Activated naive CD8-positive, alpha-beta T cell treated with anti-CD3 and anti-CD28 coated beads for 36 hours (primary cell): Measurements from ENCODE around the gene SSNA1. TPM values are rescaled to one million over a fixed set of nuclear protein-coding genes. Genes with fewer than 3 reads are reported as not detected.
A peak's percentile ranks its signal among the peaks of the same experiment; 100 is the strongest.

ENCODE experiments used
- DNase-seq: peaks from one replicate; pipeline ENCODE4 v3.0.0; 2021
- H3K27ac Mint-ChIP-seq: one replicate; pipeline ENCODE4 v1.8.0; 2022; ENCODE audit warnings: mild to moderate bottlenecking, moderate library complexity, mixed read lengths
- H3K27me3 Mint-ChIP-seq: one replicate; pipeline ENCODE4 v1.8.0; 2022; ENCODE audit warnings: mild to moderate bottlenecking, mixed read lengths
- H3K36me3 Mint-ChIP-seq: one replicate; pipeline ENCODE4 v1.8.0; 2021; ENCODE audit warnings: mild to moderate bottlenecking, mixed read lengths
- H3K4me1 Mint-ChIP-seq: one replicate; pipeline ENCODE4 v1.8.0; 2021; ENCODE audit warnings: mixed read lengths
- H3K4me3 Mint-ChIP-seq: one replicate; pipeline ENCODE4 v1.8.0; 2022; ENCODE audit warnings: mild to moderate bottlenecking, moderate library complexity, mixed read lengths
- H3K9me3 Mint-ChIP-seq: one replicate; pipeline ENCODE4 v1.8.0; 2022; ENCODE audit warnings: mixed read lengths
- total RNA-seq, 2 experiments: library from RNA; stranded (reverse); gene quantifications; one replicate each; pipeline ENCODE4 v1.2.3, GENCODE V29; 2021

Gene SSNA1
- total RNA-seq, 2 experiments from 2014 or later, result 78.1 to 80.1 TPM

DNA sequence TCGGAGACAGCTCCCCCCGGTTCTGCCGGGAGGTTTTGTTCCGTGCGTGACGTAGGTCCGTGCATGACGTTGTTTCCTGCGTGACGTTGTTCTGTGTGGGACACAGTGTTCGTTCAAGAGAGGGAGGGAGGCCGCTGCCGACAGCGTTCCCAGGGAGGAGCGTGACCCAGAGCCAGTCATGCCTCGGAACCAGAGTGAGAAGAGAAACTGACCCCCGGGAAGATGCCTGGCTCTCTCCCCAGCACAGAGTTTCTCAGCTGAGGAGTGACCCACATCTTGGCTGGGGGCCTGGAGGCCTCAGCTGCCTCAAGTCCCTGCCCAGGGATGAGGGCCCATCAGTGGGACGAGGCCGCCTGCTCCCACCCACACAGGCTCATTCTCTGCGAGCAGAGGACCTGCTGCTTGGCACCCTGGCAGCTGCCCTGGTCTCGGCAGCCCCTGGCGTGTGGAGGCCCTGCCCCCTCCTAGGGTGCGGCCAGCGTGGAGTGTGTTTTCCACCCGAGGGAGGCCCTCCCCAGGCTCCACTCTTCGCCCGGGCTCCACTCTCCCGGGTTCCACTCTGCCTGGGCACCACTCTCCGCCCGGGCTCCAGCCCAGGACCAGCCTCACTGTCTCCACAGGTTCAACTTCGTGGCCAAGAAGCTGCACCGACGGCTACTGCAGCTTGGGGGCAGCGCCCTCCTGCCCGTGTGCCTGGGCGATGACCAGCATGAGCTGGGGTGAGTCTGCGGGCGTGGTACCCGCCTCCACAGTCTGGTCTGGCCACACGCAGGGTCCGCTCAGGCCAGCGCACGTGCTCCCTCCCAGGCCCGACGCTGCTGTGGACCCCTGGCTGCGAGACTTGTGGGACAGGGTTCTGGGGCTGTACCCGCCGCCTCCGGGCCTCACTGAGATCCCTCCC is 24.9 kb downstream of the SSNA1 start:
- Mint-ChIP-seq H3K4me3 (no peak overlapping the region), H3K9me3 (no peaks in the 10 kb centered on the region), H3K36me3 (peaks cover 18% of the 10 kb centered on the region), H3K27me3 (no peaks in the 10 kb centered on the region), H3K4me1 (peaks cover 5% of the 10 kb centered on the region), H3K27ac (no peak overlapping the region)
- no peak for DNase-seq

GRCh38 chr9:137214620-137215019 is 26.1 kb downstream of the SSNA1 start:
- Mint-ChIP-seq H3K27ac (no peak overlapping the region), H3K4me3 (no peak overlapping the region), H3K36me3 (peaks cover 12% of the 10 kb centered on the region), H3K4me1 (peaks cover 2% of the 10 kb centered on the region), H3K9me3 (no peaks in the 10 kb centered on the region), H3K27me3 (no peaks in the 10 kb centered on the region)
- no peak for DNase-seq

GRCh38 chr9:137215196-137215986 is 26.9 kb downstream of the SSNA1 start:
- Mint-ChIP-seq H3K27me3 (no peaks in the 10 kb centered on the region), H3K27ac (no peak overlapping the region), H3K4me1 (peaks cover 2% of the 10 kb centered on the region), H3K4me3 (no peak overlapping the region), H3K9me3 (no peaks in the 10 kb centered on the region), H3K36me3 (peaks cover 9% of the 10 kb centered on the region)
- no peak for DNase-seq

DNA sequence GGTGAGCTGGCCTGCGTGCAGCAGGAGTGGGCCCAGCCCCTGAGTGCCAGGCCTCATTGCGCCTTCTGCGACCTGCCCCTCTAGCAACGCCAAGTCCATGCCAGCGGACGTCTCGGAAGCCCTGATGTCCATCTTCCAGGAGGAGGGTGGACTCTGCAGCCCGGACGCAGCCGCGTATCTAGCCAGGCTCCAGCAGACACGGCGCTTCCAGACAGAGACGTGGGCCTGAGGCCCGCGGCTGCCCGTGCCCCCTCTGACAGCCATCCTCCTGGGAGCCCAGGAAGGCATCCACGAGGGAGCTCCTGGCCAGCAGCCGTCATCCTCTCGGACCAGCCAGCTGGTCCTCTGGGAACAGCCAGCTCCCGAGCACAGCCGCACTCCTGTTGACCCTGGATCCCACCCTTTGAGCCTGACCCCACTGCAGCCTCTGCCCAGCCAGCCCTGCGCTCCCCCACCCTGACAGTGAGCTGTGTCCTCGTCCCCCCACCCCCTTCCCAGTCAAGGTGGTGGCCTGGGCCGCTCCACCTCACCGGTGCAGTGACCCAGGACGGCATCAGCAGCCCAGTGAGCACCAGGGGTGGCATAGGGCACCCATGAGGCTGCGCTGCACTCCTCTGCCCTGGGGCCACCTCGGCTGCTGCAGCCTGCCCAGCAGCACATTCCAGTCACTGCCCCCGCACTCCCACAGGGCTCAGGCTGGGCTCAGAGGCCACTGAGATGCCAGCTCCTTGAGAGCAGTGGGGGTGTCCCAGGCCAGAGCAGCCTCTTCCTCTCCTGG is 27.9 kb downstream of the SSNA1 start:
- no peaks in the 10 kb centered on the region for H3K9me3 Mint-ChIP-seq
- no peak overlapping the region for H3K4me3 Mint-ChIP-seq
- H3K27me3 Mint-ChIP-seq, result no peaks in the 10 kb centered on the region
- H3K4me1 Mint-ChIP-seq, result no peaks in the 10 kb centered on the region
- H3K27ac Mint-ChIP-seq, result no peak overlapping the region
- no peak for DNase-seq
- H3K36me3 Mint-ChIP-seq, result peaks cover 4% of the 10 kb centered on the region

DNA sequence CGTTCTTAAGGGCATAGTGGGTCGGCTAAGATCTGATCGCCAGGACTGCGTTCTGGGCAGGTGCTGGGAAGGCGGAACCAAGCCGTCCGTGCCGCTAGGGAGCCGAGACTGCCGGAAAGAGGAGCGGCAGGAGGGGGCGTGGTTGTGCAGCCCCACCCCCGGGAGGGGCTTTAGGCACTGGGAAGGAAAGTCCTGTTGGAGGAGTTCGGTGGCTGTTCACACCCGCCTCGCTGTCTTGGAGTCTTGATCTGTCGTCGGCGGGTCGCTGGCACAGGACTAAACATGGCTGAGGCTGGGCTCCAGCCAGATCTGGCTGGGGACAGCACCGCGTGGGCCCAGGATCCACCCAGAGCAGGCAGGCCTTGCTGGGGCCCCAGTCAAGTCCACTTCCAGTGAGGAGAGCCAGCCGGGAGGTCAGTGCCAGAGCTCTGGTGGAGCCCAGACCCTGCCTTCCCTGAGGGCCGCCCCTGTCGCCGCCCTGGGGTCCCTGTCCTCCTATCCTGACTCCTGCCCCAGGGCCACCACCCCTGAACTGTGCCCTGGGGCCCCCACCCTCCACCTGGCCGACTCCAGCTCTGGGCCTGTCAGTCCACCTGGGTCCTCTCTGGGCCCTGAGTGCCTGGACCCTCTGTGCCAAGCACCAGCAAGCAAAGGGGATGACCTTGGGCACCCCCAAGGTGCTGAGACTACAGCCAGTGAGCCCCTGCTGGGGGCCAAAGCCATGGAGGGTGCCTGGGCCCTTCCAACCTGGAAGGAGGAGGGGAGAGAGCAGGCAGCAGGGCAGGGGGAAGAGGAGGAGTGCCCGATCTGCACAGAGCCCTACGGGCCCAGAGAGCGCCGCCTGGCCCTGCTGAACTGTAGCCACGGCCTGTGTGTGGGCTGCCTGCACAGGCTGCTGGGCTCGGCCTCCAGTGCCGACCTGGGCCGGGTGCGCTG is 29.1 kb downstream of the SSNA1 start:
- Mint-ChIP-seq H3K4me3 (no peak overlapping the region), H3K36me3 (peaks cover 4% of the 10 kb centered on the region)

GRCh38 chr9:137218212-137218753 is 29.8 kb downstream of the SSNA1 start:
- no peak overlapping the region for H3K27ac Mint-ChIP-seq

More for the DNA sequence above, 29.1 kb downstream of the SSNA1 start:
- H3K27ac Mint-ChIP-seq, result no peak overlapping the region
- no peaks in the 10 kb centered on the region for H3K4me1 Mint-ChIP-seq
- DNase-seq, result no peak
- no peaks in the 10 kb centered on the region for H3K9me3 Mint-ChIP-seq
- H3K27me3 Mint-ChIP-seq, result no peaks in the 10 kb centered on the region

DNA sequence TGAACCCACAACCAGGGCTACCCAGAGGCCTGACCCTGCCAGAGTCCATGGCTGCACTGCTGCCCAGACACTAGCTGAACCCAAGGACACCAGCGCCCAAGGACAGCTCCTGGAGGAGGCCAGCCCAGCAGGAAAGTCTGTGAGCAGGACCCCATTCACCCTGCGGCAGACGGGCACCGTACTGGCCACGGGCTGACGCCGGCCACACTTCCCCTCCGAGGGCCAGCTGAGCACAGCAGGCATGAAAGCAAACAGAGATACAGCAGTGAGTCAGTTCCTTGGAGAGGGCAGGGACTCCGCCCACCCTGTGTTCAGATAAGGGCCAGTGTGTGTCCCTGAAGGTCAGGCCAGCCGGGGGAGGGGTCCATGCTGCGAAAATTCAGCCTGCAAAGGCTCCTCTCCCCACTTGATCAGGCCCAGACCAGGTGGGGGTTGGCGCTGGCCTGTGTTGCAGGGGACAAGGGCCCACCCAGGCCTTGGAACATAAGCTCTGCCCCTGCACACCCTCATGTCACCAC is 30.3 kb downstream of the SSNA1 start:
- DNase-seq, result no peak
- Mint-ChIP-seq H3K9me3 (no peaks in the 10 kb centered on the region), H3K27me3 (no peaks in the 10 kb centered on the region), H3K27ac (no peak overlapping the region), H3K4me1 (peaks cover 3% of the 10 kb centered on the region), H3K4me3 (no peak overlapping the region), H3K36me3 (no peaks in the 10 kb centered on the region)

More at GRCh38 chr9:137218212-137218753, 29.8 kb downstream of the SSNA1 start:
- Mint-ChIP-seq H3K4me3 (no peak overlapping the region), H3K9me3 (no peaks in the 10 kb centered on the region), H3K36me3 (no peaks in the 10 kb centered on the region), H3K4me1 (peaks cover 3% of the 10 kb centered on the region), H3K27me3 (no peaks in the 10 kb centered on the region)
- DNase-seq, result no peak

- Mint-ChIP-seq H3K27me3 (no peaks in the 10 kb centered on the region), H3K9me3 (no peaks in the 10 kb centered on the region), H3K36me3 (no peaks in the 10 kb centered on the region), H3K4me1 (peaks cover 3% of the 10 kb centered on the region), H3K4me3 (no peak overlapping the region), H3K27ac (no peak overlapping the region)
- DNase-seq, result no peak
These were observed 31.4 kb downstream of the SSNA1 start for GRCh38 chr9:137219757-137220316.

DNA sequence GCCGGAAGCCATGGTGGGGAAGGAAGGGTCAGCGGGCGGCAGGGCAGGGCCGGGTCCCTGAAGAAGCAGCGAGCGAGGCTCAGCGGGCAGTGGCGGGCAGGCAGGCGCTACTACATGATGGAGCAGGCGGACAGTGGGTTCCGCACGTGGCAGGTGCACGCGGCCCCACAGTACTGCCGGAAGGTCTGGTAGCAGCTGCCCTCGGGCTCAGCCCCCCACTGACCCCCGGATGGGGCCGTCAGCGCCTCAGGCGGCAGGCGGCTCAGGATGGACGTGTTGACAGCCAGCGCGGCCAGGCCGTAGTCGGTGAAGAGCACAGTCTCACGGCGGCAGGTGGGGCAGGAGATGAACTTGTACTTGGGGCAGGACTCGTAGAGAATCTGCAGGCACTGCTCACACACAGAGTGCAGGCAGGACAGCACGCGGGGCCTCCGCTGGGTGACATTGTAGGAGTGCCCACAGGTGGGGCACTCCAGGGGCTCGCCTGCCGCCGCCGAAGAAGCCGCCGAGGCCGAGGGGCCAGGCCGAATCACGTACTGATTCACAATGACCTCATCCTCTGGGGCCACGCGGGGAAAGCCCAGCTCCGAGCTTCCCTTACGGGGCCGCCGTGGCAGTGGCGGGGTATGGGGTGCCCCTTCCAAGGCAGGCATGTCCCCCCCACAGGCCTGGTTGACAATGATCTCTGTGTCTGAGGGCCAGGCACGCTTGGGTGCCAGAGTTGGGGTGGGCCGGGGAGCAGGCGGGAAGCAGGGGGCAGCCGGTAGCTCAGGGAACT is 32.0 kb downstream of the SSNA1 start:
- Mint-ChIP-seq H3K4me1 (peaks cover 4% of the 10 kb centered on the region), H3K27me3 (no peaks in the 10 kb centered on the region), H3K27ac (no peak overlapping the region), H3K4me3 (peak overlapping the region; percentile 37), H3K36me3 (no peaks in the 10 kb centered on the region), H3K9me3 (no peaks in the 10 kb centered on the region)
- DNase-seq, result no peak

GRCh38 chr9:137221095-137221505 is 32.6 kb downstream of the SSNA1 start:
- H3K27me3 Mint-ChIP-seq, result no peaks in the 10 kb centered on the region
- no peak overlapping the region for H3K27ac Mint-ChIP-seq
- H3K4me3 Mint-ChIP-seq, result peak overlapping the region; percentile 37
- H3K36me3 Mint-ChIP-seq, result no peaks in the 10 kb centered on the region
- H3K4me1 Mint-ChIP-seq, result peaks cover 4% of the 10 kb centered on the region
- H3K9me3 Mint-ChIP-seq, result no peaks in the 10 kb centered on the region
- DNase-seq, result no peak

GRCh38 chr9:137221506-137222111 is 33.1 kb downstream of the SSNA1 start:
- DNase-seq, result no peak
- Mint-ChIP-seq H3K4me3 (no peak overlapping the region), H3K27ac (no peak overlapping the region), H3K36me3 (no peaks in the 10 kb centered on the region), H3K4me1 (peaks cover 4% of the 10 kb centered on the region), H3K27me3 (peaks cover 3% of the 10 kb centered on the region), H3K9me3 (no peaks in the 10 kb centered on the region)

- Mint-ChIP-seq H3K4me3 (peak within 1 kb of the TSS; percentile 85), H3K27me3 (peaks cover 4% of the 10 kb centered on the region), H3K9me3 (no peaks in the 10 kb centered on the region), H3K36me3 (no peaks in the 10 kb centered on the region), H3K4me1 (peaks cover 4% of the 10 kb centered on the region), H3K27ac (peak within 1 kb of the TSS; percentile 38)
- peak; percentile 45 for DNase-seq
These were observed 34.0 kb downstream of the SSNA1 start, which contains the start of gene RNF208 for GRCh38 chr9:137222190-137223077. Gene RNF208, minus strand, starts transcription at chr9:137222240. Its CDS starts 1,028 bp downstream, at chr9:137221212.
